CD4-positive, alpha-beta T cell treated with Interferon gamma for 1 hour (primary cell): Measurements from ENCODE around the gene TNNI3K.

Experiments used
- DNase-seq: peaks from one replicate; pipeline ENCODE4 v3.0.0-alpha.2; 2020

The TNNI3K gene

DNA sequence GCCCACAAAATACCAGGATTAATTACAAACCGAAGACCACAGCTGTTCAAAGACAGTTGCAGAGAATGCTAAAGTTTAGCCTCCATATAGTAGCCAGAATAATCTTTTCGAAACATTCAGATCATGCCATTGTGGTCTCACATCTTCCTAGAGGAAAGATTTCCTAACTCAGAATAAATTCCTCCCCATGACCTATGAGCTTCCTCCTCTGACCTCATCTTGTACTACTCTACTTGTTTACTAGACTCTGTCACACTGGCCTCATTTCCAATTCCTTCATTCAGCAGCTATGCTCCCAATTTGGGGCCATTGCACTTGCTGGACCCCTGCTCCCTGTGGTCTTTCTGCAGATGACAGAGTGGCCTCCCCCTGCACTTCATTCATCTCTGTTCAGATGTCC lies 349.0 kb downstream of the TNNI3K start:
- DNase-seq: no peak

GRCh38 chr1:74586253-74586897 lies 351.2 kb downstream of the TNNI3K start:
- no peak for DNase-seq

DNA sequence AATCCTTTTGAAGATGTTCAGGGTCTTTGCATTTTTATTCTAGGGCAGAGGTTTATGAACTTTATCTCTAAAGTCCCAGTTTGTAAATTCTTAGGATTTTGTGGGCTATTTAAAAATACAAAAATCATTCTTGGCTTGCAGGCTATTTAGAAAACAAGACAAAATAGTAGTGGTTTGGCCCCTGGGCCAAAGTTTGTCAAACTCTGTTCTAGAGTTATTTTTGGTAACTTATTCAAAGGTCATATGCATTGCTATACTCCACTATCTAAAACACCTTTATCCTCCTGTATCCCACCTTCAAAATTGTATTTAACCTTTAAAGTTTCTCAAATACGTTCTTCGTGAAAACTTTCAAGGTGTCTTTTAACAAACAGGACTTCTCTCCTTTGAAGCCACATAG lies 352.7 kb downstream of the TNNI3K start:
- no peak for DNase-seq

DNA sequence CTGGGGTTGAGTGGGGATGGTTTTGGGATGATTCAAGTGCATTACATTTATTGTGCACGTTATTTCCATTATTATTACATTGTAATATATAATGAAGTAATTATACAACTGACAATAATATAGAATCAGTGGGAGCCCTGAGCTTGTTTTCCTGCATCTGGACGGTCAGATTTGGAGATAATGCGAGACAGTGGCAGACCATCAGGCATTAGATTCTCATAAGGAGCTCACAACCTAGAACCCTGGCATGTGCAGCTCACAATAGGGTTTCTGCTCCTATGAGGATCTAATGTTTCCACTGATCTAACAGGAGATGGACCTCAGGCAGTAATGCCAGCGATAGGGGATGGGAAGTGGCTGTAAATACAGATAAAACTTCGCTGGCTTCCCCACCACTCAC lies 355.1 kb downstream of the TNNI3K start:
- DNase-seq: no peak

DNA sequence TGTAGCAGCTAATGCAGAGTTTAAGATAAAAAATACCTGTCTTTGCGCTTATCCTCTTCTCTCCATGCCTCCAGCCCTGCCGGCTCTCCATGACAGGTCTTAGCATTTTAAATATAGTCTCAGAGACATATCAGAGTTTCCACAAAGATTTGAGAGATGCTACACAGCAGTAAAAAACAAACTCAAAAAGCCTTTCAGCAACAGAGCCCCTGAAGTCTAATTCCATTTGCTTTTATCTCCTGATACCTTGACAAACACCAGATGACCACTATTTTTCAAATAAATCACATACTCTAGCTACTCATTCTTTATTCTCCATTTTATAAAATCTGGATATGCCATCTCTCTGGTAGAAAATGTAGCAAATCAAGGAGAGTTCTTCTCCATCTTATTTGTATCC lies 356.8 kb downstream of the TNNI3K start:
- no peak for DNase-seq

DNA sequence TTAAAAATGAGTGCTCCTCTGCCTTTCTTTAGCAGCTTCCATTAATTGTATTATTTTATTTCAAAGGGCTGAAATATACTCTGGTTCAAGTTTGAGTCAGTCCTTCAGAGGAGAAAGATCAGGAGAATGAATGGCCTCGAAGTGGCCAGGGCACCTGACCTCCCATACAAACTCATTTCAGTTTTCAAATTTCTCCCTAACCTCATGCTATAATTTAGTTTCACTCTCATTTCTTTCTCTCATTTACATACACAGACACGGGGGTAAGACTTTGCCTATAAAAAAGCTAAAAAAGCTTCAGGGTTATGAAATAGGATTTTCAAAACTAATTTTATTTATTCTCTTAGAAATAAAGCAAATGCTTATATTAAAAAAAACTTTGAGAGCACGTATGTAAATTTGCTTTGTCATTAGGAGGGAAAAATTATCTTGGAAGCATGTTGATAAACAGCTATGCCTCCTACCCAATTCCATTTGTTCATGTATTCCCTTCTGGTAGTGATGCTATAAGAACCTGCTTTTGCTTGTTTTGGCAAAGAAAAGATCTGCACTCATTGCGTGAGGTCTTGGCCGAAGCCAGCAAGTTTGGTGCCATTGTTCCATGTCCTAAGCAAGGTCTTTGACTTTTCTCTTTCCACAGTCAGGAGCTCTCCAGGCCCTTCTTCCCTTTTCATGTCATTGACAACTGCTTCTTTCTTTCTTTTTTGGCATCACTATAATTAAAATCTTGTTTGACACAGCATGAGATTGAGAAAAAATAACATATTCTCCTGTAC lies 357.6 kb downstream of the TNNI3K start:
- no peak for DNase-seq
